K562 (cell line): Measurements from ENCODE around the gene UBXN11. TPM values are rescaled to one million over a fixed set of nuclear protein-coding genes. Genes with fewer than 3 reads are reported as not detected.

Experiments
- ARID4B ChIP-seq: sonication (generic); formaldehyde crosslinking; IDR thresholded peaks from 2 replicates; pipeline ENCODE4 v1.8.0; 2022; ENCODE audit warnings: mild to moderate bottlenecking, missing genetic modification reagents
- CBFA2T2 ChIP-seq: fragments of 450-650 bp; conservative IDR thresholded peaks from 2 replicates; pipeline ENCODE4 v1.6.1; 2017; ENCODE audit warnings: mild to moderate bottlenecking
- CXXC5 ChIP-seq: fragments of 250-450 bp; sonication (Bioruptor Pico); IDR thresholded peaks from 2 replicates; pipeline ENCODE4 v1.8.0; 2022; ENCODE audit warnings: inconsistent platforms, mild to moderate bottlenecking, moderate library complexity
- E2F3 ChIP-seq: fragments of 250-450 bp; sonication (Bioruptor Pico); IDR thresholded peaks from 2 replicates; pipeline ENCODE4 v1.4.0; 2020; ENCODE audit warnings: mild to moderate bottlenecking
- FOXO4 ChIP-seq: fragments of 450-650 bp; formaldehyde crosslinking; IDR thresholded peaks from 2 replicates; pipeline ENCODE4 v1.4.0; 2020; ENCODE audit warnings: mild to moderate bottlenecking, moderate library complexity
- HOXB6 ChIP-seq: fragments of 250-450 bp; sonication (Bioruptor Pico); IDR thresholded peaks from 2 replicates; pipeline ENCODE4 v1.5.1; 2022; ENCODE audit warnings: mild to moderate bottlenecking, borderline replicate concordance
- MCM2 ChIP-seq: fragments of 450-650 bp; IDR thresholded peaks from 2 replicates; pipeline ENCODE4 v1.6.1; 2017; ENCODE audit warnings: low read depth, mild to moderate bottlenecking
- PREB ChIP-seq: sonication (generic); formaldehyde crosslinking; IDR thresholded peaks from 2 replicates; pipeline ENCODE4 v1.8.1; 2023; ENCODE audit warnings: mild to moderate bottlenecking, missing genetic modification reagents
- PRMT5 ChIP-seq: sonication (generic); formaldehyde crosslinking; IDR thresholded peaks from 2 replicates; pipeline ENCODE4 v1.5.0; 2020; ENCODE audit warnings: missing genetic modification reagents
- SRSF1 ChIP-seq: fragments of 200-400 bp; formaldehyde crosslinking; IDR thresholded peaks from 2 replicates; pipeline ENCODE4 v1.6.1; 2017; ENCODE audit warnings: mild to moderate bottlenecking, low read depth, low read length, moderate library complexity
- TAF1 ChIP-seq: IDR thresholded peaks from 2 replicates; pipeline ENCODE4 v1.6.1; 2011; ENCODE audit warnings: mild to moderate bottlenecking, low read length, moderate library complexity; ENCODE audit not compliant: insufficient read depth, control insufficient read depth, severe bottlenecking; ENCODE audit errors: extremely low read depth
- TCF3 ChIP-seq: sonication (generic); formaldehyde crosslinking; IDR thresholded peaks from 2 replicates; pipeline ENCODE4 v1.4.0; 2020; ENCODE audit warnings: mild to moderate bottlenecking, missing genetic modification reagents
- TCF7 ChIP-seq: sonication (generic); IDR thresholded peaks from 2 replicates; pipeline ENCODE4 v1.6.1; 2016; ENCODE audit warnings: antibody characterized with exemption, borderline replicate concordance
- XRCC5 ChIP-seq: fragments of 200-400 bp; formaldehyde crosslinking; IDR thresholded peaks from 2 replicates; pipeline ENCODE4 v1.6.1; 2017; ENCODE audit warnings: low read depth, mild to moderate bottlenecking, low read length
- ZNF592 ChIP-seq: fragments of 450-650 bp; IDR thresholded peaks from 2 replicates; pipeline ENCODE4 v1.6.1; 2017; ENCODE audit warnings: antibody characterized with exemption, mild to moderate bottlenecking
- ZNF696 ChIP-seq: fragments of 250-450 bp; sonication (Bioruptor Pico); conservative IDR thresholded peaks from 2 replicates; pipeline ENCODE4 v1.4.0; 2020; ENCODE audit warnings: mild to moderate bottlenecking, moderate library complexity
- polyA plus RNA-seq, 8 experiments: library from polyadenylated mRNA; depleted of rRNA in 4 of 8; stranded (reverse) in 5 of 8; unstranded in 3 of 8; fragments of >200 nt; fragmentation: Nextera tagmentation in 2 of 8; fragmentation: Illumina TruSeq in 1 of 8; extraction: Ambion mirVana in 2 of 8; extraction: Trizol in 1 of 8; gene quantifications; 2 replicates each; pipeline versions ENCODE4 v1.2.1 to v1.2.3, GENCODE V29; 2011 to 2014; ENCODE audit warnings: inconsistent platforms in 1 of 8, missing spikeins in 1 of 8
- total RNA-seq, 7 experiments: library from RNA; depleted of rRNA in 6 of 7; stranded (reverse); fragments of >200 nt in 6 of 7; fragmentation: Illumina TruSeq in 2 of 7; extraction: Trizol in 2 of 7; gene quantifications; 2 replicates each; pipeline versions ENCODE4 v1.2.1 to v1.2.3, GENCODE V29; 2011 to 2021; ENCODE audit warnings: low replicate concordance in 1 of 7

Gene UBXN11
- total and polyA plus RNA-seq, 9 of the 15 experiments (the other 6 are each of a cell fraction or from before 2014, with no cell fraction given) = 0.48 to 34.3 (median 11.3) TPM

GRCh38 chr1:26279456-26280332 is 26.7 kb downstream of the UBXN11 start, which contains the start of gene SH3BGRL3 (continued):
- peak; percentile 91 for TF ChIP-seq ZNF592
- TF ChIP-seq TCF7 = no peak; the same call in 1 of the 2 replicates
- no peak for TF ChIP-seq PRMT5
- TF ChIP-seq ZNF696 (CRISPR knock-in tag) = no peak
- peak; percentile 65; the same call in 1 of the 2 replicates for TF ChIP-seq XRCC5
- TF ChIP-seq TCF3 = peak; percentile 15
- no peak for TF ChIP-seq FOXO4 (CRISPR knock-in tag)
- peak; percentile 81 for TF ChIP-seq ARID4B
- TF ChIP-seq MCM2 = no peak
- TF ChIP-seq HOXB6 = no peak
- TF ChIP-seq CBFA2T2 = no peak
- no peak for TF ChIP-seq SRSF1
- TF ChIP-seq CXXC5 = peak; percentile 91
- TF ChIP-seq E2F3 (CRISPR knock-in tag) = no peak
- no peak for TF ChIP-seq PREB (CRISPR knock-in tag)
- TF ChIP-seq TAF1 = peak; percentile 78
